Stimulated activated CD8-positive, alpha-beta memory T cell treated with anti-CD3 and anti-CD28 coated beads, Interleukin-2, amount 100 ng/mL, for 48 hours (primary cell): ENCODE data around the gene NPFF.

Experiments
- DNase-seq, 2 donors: peaks; one replicate each; pipeline ENCODE4 v3.0.0-alpha.2; 2020; ENCODE audit warnings: low read depth in 2 of 2

The NPFF gene

GRCh38 chr12:53476769-53477209 lies 30.5 kb downstream of the NPFF start:
- no peak for DNase-seq

GRCh38 chr12:53474819-53475218 lies 32.5 kb downstream of the NPFF start:
- no peak for DNase-seq

- DNase-seq = no peak
Measured at GRCh38 chr12:53474077-53474476, 33.2 kb downstream of the NPFF start.

DNA sequence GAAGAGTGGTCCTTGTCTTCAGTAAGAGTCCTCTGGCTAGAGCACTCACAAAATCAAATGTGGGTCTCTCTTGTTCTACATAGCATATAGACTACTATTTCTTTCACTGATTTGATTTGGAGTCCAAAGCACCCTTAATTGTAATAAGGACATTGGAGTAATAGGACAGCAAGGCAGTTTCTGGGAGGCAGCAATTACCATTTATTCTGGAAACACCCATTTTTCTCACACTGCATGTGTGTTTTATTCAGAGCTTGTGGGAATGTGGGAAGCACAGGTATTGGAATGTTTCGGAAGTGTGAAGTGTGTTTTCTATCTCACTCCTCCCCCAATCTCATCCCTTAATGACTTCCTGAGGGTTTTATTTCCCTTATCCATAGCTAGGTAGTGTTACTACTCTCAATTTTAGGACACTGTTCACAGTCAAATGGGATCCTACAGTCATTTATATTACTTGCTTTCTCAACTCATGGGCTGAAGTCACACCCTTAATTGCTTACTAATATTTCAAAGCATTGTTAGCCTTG lies 35.2 kb downstream of the NPFF start:
- DNase-seq = no peak

GRCh38 chr12:53468282-53468681 lies 39.0 kb downstream of the NPFF start:
- DNase-seq = no peak

DNA sequence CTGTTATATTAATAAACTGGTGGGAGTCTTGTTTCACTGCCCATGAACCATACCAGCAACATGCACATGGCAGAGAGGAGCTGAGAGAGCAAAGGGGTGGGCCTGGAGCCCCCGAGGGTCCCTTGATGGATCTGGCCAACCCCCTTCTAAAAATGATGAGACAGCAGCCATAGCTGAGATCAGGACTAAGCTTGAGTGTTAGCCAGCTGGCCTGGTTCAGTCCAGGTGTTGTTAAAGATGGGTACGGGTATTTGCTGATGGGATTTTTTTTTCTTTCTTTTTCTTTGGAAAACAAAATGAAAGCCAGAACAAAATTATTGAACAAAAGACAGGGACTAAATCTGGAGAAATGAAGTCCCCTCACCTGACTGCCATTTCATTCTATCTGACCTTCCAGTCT lies 39.4 kb downstream of the NPFF start:
- no peak for DNase-seq

GRCh38 chr12:53467082-53467481 lies 40.2 kb downstream of the NPFF start:
- DNase-seq = no peak

DNA sequence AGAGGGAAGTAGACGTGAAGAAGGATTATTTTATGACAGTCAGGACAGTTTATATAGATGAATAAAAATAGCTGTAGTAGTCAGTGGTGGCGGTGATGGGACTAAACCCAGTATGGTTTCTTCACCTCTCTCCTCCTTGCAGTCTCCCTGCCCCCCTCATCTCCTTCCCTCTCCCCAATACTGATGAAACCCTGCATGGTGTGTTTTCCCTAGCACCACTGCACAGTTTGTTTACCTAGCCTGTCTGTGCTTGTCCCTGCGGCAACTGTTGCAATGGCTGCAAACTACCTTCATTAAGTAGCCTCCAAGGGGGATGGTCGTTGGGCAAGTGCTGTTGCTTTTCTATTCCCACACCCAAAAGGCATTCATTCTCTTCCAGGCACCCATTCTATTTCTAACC lies 40.6 kb downstream of the NPFF start:
- DNase-seq = no peak

- DNase-seq = no peak
Measured at GRCh38 chr12:53465679-53466078, 41.6 kb downstream of the NPFF start.

DNA sequence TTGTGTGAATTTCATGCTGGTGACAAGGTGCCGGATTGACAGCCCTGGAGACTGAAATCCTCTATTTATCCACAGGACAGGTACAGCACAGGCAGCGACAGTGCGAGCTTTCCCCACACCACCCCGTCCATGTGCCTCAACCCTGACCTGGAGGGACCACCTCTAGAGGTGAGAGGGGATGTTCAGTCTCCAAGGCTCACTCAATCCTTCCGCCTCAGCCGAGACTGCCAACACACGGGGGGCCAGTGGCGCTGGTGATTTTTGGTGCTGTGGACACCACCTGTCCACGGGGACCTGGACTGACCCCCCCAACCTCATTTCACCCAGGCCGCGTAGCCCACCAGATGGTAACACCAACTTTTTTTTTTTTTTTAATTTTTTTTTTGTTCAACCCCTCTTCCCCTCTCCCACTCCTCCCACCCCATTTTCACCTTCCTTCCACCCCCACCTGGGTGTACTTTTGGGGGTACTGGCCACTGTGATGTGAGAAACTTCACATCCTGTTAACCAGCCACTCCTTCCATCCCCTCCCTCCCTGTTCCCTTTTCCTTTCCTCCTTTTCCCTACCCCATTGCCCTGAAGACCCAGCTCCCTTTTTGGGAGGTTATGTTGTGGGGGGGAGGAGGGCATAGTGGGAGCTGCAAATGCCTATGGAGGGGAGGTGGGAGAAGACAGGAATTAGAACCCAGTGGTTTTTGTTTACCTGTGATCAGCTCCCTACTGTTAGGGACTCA lies 42.4 kb downstream of the NPFF start:
- DNase-seq = no peak

DNA sequence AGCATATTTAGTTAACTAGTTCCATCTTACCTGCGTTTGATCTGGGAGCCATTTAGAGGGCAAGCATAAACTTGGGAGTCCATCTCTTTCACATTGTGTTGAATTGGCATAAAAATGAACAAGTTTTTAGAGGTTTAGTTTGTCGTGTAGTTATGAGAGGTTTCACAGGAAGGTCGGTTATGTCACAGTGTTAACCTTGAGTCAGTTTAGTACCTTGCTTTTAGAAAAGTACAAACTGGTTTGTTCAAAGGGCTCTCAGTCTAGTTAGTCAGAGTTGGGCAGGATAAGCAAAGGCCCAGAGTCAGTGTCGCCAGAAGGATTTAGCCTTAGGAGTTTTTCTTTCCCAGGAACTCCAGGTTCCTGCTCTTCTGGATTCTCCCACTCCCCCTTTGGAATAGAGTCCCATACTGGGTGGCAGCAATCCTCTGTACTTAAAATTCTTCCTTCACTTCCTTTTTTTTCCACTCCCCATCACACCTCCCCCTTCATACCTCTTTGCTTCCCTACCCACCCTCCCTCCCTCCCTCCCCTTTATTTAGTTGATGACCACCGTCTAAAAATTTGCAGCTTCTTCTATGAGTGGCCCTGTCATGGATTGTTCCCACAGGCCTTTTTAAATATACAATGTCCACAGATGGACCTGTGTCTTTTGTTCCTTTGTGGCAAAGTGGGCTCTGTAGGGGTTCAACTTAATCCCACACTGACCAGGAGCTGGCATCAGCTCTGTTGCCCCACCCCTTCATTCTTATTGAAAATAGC lies 43.3 kb downstream of the NPFF start:
- DNase-seq = no peak

DNA sequence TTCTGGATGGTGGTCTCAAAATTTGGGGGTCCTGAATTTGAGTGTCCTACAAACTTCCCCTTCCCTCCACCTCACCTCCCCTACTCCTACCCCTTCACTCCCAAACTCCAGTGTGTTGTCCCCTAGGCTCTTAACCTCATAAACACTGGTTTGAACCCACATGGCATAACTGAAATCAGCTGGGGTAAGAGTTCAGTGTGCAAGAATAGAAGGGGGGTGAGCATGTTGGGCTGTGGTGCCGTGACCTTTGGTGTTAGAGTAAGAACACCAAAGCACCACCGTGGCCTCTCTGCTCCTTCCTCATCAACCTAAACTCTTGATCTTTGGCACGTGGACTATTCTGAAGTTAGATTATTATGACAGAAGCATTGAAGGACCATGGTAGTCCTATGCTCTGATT lies 44.3 kb downstream of the NPFF start:
- no peak for DNase-seq

DNA sequence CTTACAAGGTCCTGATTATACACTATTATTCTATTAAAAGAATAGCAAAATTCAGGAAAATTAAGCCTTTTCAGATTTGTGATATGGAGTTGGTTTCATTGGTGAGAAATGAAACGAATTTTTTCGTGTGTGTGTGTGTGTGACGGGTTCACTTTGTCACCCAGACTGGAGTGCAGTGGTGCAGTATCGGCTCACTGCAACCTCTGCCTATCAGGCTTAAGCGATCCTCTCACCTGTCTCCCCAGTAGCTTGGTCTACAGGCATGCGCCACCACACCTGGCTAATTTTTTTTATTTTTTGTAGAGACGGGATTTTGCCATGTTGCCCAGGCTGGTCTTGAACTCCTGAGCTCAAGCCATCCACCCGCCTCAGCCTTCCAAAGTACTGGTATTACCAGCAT lies 45.7 kb downstream of the NPFF start:
- no peak for DNase-seq

GRCh38 chr12:53461059-53461458 lies 46.2 kb downstream of the NPFF start:
- no peak for DNase-seq

DNA sequence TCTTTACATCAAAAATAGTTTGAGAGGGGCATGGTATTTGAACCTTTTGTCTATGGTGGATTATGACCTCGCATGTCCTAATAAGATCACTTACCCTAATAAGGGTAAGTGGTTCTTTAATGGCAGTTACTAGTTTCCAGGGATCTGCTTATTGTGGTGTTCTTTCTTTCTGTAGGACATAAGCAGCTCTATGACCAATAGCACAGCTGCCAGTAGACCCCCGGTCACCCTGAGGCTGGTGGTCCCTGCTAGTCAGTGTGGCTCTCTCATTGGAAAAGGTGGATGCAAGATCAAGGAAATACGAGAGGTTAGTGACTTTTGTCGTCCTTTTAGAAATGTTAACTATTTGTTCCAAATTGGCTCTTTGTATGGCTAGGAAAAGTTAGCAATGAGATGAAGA lies 48.2 kb downstream of the NPFF start:
- DNase-seq = no peak
